ENCODE data around the gene CYP26C1.

Gene CYP26C1

DNA sequence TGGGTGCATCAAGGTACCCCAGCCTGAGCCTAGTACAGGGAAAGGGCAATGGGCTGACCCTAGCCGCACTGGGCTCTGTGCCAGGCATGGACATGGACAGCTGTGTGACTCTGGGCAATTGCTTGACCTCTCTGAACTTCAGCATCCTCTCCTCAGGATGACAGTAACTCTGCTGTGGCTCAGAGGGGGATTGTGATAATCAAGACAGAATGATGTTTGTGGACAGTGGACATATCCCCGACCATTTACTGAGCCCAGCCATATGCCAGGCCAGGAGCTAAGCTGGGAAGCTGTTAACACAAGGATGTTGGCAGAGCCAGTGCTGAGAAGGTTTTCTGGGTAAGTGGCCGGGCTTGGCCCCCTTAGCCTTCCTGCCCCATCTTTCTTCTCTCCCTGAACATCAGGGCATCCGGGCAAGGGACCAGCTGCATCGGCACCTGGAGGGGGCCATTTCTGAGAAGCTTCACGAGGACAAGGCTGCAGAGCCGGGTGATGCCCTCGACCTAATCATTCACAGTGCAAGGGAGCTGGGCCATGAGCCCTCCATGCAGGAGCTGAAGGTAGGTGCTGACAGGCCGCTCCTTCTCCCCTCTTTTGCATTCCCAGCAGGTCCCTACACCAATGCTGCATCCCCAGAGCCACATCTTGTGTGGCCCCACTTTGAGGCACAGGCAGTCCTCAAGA, 3.5 kb downstream of the CYP26C1 start:
- peaks cover 41% of the 10 kb centered on the region for H3K9me3 ChIP-seq
- H3K4me1 ChIP-seq, result no peaks in the 10 kb centered on the region
- peaks cover 47% of the 10 kb centered on the region for H3K27me3 ChIP-seq
- H3K27ac ChIP-seq, result no peak overlapping the region
- H4K20me1 ChIP-seq, result peaks cover 26% of the 10 kb centered on the region; the same call in 1 of the 2 replicates
- H3K4me3 ChIP-seq, result no peak overlapping the region
- peaks cover 39% of the 10 kb centered on the region for H3K36me3 ChIP-seq
- H3K9ac ChIP-seq, result no peak overlapping the region
- no peak overlapping the region for H3K4me2 ChIP-seq
- TF ChIP-seq Cebpa-rat (IDR thresholded peaks at IDR 0.05), result no peak

DNA sequence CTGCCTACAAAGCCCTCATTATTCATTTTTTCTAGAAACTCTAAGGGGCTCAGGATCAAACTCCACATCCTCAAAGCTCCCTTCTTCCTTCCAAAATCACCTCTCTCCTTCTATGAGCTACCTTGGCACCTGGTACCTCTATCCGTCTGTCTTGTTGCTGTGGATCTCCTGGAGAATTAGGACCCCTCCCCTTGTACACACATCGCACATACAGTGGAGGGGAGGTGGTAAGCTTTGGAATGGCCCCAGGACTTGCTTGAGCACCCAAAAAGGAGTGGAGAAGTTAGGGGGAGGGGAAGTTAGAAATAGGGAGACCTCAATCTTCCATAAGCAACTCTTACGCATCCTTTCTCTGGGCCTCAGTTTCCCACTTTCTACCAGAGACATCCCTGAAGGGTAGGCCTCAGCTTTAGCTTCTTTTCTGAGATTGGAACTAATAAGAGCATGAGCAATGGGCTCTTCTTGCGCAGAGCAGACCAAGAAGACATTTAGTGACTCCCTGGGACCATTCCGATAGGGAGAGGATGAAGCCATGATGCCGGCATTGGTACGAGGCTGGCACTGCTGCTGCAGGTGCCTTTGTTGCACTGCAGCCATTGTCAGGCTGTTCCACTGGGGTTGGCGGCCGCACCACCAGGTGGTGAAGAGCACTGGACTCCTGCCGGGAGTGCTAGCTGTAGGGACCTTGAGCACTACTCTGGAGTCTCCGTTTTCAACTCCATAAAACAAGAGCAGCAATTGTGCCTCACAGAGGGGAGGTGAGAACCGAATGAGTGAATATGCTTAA, 4.5 kb downstream of the CYP26C1 start:
- no peak overlapping the region for H3K4me3 ChIP-seq
- H4K20me1 ChIP-seq, result peaks cover 34% of the 10 kb centered on the region; the same call in 1 of the 2 replicates
- no peak overlapping the region for H3K4me2 ChIP-seq
- peaks cover 57% of the 10 kb centered on the region for H3K27me3 ChIP-seq
- TF ChIP-seq Cebpa-rat (IDR thresholded peaks at IDR 0.05), result no peak
- H3K9ac ChIP-seq, result no peak overlapping the region
- H3K36me3 ChIP-seq, result peaks cover 30% of the 10 kb centered on the region
- peaks cover 33% of the 10 kb centered on the region for H3K9me3 ChIP-seq
- no peaks in the 10 kb centered on the region for H3K4me1 ChIP-seq
- no peak overlapping the region for H3K27ac ChIP-seq

GRCh38 chr10:93065675-93066543, 5.3 kb downstream of the CYP26C1 start:
- Histone ChIP-seq H3K9ac (no peak overlapping the region), H4K20me1 (peaks cover 42% of the 10 kb centered on the region; the same call in 1 of the 2 replicates), H3K4me2 (no peak overlapping the region), H3K4me1 (no peaks in the 10 kb centered on the region), H3K9me3 (peaks cover 25% of the 10 kb centered on the region), H3K36me3 (peaks cover 21% of the 10 kb centered on the region), H3K27ac (no peak overlapping the region), H3K27me3 (peaks cover 65% of the 10 kb centered on the region), H3K4me3 (no peak overlapping the region)
- no peak for TF ChIP-seq Cebpa-rat (IDR thresholded peaks at IDR 0.05)

GRCh38 chr10:93066544-93066913, 5.9 kb downstream of the CYP26C1 start:
- no peak for TF ChIP-seq Cebpa-rat (IDR thresholded peaks at IDR 0.05)
- Histone ChIP-seq H3K9me3 (peaks cover 19% of the 10 kb centered on the region), H3K36me3 (peaks cover 15% of the 10 kb centered on the region), H4K20me1 (peaks cover 45% of the 10 kb centered on the region; the same call in 1 of the 2 replicates), H3K4me1 (no peaks in the 10 kb centered on the region), H3K4me3 (no peak overlapping the region), H3K9ac (no peak overlapping the region), H3K4me2 (no peak overlapping the region), H3K27ac (no peak overlapping the region), H3K27me3 (peaks cover 70% of the 10 kb centered on the region)

DNA sequence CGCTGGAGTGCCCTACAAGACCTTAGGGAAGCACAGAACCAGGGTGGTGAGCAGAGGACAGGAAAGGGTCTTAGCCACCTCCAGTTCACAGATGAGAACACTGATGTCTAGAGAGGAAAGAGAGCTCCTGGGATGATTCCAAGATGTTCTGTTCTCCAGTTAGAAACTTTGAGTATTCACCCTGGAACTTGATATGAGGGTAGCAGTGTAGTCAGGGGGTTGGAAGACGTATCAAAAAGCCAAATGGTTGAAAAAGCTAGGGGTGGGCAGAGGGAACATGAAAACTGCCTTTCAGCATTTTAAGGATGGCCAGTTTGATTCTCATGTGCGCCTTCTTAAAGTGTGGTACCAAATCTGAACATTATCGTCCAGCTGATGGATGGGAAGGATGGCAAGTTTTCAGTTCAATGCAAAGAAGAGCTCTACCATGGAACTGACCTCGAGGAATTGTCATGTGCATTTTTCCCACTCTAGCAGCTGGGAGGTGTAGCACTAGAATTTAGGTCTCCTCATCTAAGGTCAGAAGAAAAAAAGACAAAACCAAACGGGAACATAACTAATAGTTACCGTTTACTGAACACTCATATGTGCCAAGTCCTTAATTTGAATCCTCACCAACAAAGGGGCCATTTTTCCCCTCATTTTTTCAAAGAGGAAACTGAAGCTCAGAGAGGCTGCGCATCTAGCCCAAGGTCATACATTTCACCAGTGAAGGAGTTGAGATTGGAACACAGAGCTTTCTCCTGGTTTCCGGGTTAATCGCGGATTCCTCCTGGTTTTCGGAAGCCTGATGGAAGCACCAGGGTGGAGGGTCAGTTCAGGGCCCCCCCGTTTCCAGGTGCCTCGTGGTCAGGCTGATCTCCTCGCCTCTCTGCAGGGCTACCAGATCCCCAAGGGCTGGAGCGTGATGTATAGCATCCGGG, 7.1 kb downstream of the CYP26C1 start:
- Histone ChIP-seq H3K4me1 (0 out of 2 replicates have a peak, but pooled peaks cover 2% of the 10 kb centered on the region), H4K20me1 (peaks cover 55% of the 10 kb centered on the region), H3K4me3 (no peak overlapping the region)

DNA sequence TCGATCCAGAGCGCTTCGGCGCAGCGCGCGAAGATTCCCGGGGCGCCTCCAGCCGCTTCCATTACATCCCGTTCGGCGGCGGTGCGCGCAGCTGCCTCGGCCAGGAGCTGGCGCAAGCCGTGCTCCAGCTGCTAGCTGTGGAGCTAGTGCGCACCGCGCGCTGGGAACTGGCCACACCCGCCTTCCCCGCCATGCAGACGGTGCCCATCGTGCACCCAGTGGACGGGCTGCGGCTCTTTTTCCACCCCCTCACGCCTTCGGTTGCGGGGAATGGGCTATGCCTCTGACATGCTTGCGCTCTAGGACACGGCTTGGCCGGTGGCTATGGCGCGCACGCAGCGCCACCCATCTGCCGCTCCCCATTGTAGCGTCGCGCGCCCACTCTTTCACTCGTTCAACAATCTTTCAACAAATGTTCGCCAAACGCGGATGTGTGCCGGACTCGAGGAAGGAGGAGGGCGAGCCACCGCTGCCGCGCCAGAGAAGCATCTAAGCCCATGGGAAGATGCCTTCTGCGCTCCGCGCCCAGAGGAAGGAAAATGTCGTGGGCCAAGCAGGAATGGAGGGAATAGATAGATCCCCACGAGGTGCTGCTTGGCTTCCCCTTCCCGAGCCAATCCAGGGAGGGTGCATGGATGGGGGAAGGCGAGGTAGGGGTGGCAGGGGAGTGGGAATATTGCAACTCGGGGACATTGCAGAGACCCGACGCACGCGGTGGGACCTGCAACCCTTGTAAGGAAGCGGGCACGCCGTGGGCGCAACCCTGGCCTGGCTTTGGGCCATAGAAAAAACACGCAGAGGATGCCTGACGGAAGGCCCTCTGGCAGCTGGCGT, 8.0 kb downstream of the CYP26C1 start:
- no peak overlapping the region for H3K27ac ChIP-seq
- no peaks in the 10 kb centered on the region for H3K36me3 ChIP-seq
- peaks cover 60% of the 10 kb centered on the region for H4K20me1 ChIP-seq
- peaks cover 91% of the 10 kb centered on the region for H3K27me3 ChIP-seq
- H3K4me3 ChIP-seq, result no peak overlapping the region
- TF ChIP-seq Cebpa-rat (IDR thresholded peaks at IDR 0.05), result no peak
- no peak overlapping the region for H3K9ac ChIP-seq
- H3K4me1 ChIP-seq, result 0 out of 2 replicates have a peak, but pooled peaks cover 11% of the 10 kb centered on the region
- no peaks in the 10 kb centered on the region for H3K9me3 ChIP-seq
- peak overlapping the region; percentile 33 for H3K4me2 ChIP-seq

More for the DNA sequence above, 7.1 kb downstream of the CYP26C1 start:
- Histone ChIP-seq H3K9me3 (peaks cover 7% of the 10 kb centered on the region), H3K27ac (no peak overlapping the region), H3K9ac (no peak overlapping the region), H3K27me3 (peaks cover 82% of the 10 kb centered on the region), H3K36me3 (peaks cover 3% of the 10 kb centered on the region), H3K4me2 (peak overlapping the region; percentile 33)
- TF ChIP-seq Cebpa-rat (IDR thresholded peaks at IDR 0.05), result no peak

GRCh38 chr10:93069245-93069561, 8.6 kb downstream of the CYP26C1 start:
- Histone ChIP-seq H3K4me2 (no peak overlapping the region), H3K4me3 (no peak overlapping the region), H3K27ac (no peak overlapping the region), H3K9ac (no peak overlapping the region), H4K20me1 (peaks cover 60% of the 10 kb centered on the region), H3K4me1 (peaks cover 13% of the 10 kb centered on the region; the same call in 1 of the 2 replicates), H3K36me3 (no peaks in the 10 kb centered on the region), H3K27me3 (peaks cover 97% of the 10 kb centered on the region), H3K9me3 (no peaks in the 10 kb centered on the region)
- TF ChIP-seq Cebpa-rat (IDR thresholded peaks at IDR 0.05), result no peak

Measured in BLaER1 (cell line).